Endothelial cell (in vitro differentiated cells): ENCODE data around the gene KPNA3. TPM values are rescaled to one million over a fixed set of nuclear protein-coding genes. Genes with fewer than 3 reads are reported as not detected.

ENCODE experiments used
- DNase-seq: peaks from one replicate; pipeline ENCODE4 v3.0.0; 2021; ENCODE audit warnings: low spot score
- H3K27ac Mint-ChIP-seq: one replicate; pipeline ENCODE4 v1.8.0; 2021; ENCODE audit warnings: mixed read lengths, inconsistent platforms; ENCODE audit not compliant: unreplicated experiment
- H3K27me3 Mint-ChIP-seq: one replicate; pipeline ENCODE4 v1.8.0; 2021; ENCODE audit warnings: mild to moderate bottlenecking, moderate library complexity, mixed read lengths, inconsistent platforms; ENCODE audit not compliant: unreplicated experiment
- H3K36me3 Mint-ChIP-seq: one replicate; pipeline ENCODE4 v1.8.0; 2021; ENCODE audit warnings: mild to moderate bottlenecking, low read depth, mixed read lengths, inconsistent platforms; ENCODE audit not compliant: unreplicated experiment
- H3K4me1 Mint-ChIP-seq: one replicate; pipeline ENCODE4 v1.8.0; 2021; ENCODE audit warnings: mild to moderate bottlenecking, mixed read lengths, inconsistent platforms; ENCODE audit not compliant: unreplicated experiment
- H3K4me3 Mint-ChIP-seq: one replicate; pipeline ENCODE4 v1.8.0; 2021; ENCODE audit warnings: mild to moderate bottlenecking, mixed read lengths, inconsistent platforms; ENCODE audit not compliant: unreplicated experiment
- H3K9me3 Mint-ChIP-seq: one replicate; pipeline ENCODE4 v1.8.0; 2021; ENCODE audit warnings: mixed read lengths, inconsistent platforms; ENCODE audit not compliant: unreplicated experiment
- total RNA-seq: library from RNA; stranded (reverse); fragmentation: NEBNext Ultra II Directional; extraction: Animal tissue kit (Norgen Biotek cat#: 25700); gene quantifications from one replicate; pipeline ENCODE4 v1.2.1, GENCODE V29; 2021; ENCODE audit not compliant: unreplicated experiment
- TF ChIP-seq, protein P1 (sequence below): fragments of 200-600 bp; sonication (generic); IDR thresholded peaks from one replicate; pipeline ENCODE4 v1.5.0; 2021; ENCODE audit warnings: antibody characterized with exemption; ENCODE audit not compliant: unreplicated experiment

The KPNA3 gene
- total RNA-seq, 1 donor from 2014 or later, result 50.3 TPM

DNA sequence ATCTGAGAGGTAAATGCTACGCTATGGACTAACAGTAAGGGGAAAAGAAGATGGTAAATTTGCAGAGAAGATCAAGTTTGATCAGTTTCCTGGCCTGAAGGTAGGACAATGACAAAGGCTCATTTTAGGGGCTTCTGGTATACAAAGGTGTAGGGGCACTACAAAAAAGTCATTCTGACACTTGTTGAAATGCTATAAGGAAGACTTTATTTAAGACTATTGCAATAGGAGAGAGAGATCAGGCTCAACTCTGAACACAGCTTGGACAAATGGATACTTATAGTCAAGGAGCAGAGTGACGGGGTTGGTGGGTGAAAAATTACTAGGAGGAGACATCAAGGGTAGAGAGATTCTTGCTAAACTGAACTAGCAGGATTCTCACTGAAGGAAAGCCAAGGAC, 37.2 kb upstream of the KPNA3 start:
- H3K36me3 Mint-ChIP-seq, result no peaks in the 10 kb centered on the region
- no peak for DNase-seq
- H3K27me3 Mint-ChIP-seq, result no peaks in the 10 kb centered on the region
- H3K9me3 Mint-ChIP-seq, result no peaks in the 10 kb centered on the region
- TF ChIP-seq, protein P1, sequence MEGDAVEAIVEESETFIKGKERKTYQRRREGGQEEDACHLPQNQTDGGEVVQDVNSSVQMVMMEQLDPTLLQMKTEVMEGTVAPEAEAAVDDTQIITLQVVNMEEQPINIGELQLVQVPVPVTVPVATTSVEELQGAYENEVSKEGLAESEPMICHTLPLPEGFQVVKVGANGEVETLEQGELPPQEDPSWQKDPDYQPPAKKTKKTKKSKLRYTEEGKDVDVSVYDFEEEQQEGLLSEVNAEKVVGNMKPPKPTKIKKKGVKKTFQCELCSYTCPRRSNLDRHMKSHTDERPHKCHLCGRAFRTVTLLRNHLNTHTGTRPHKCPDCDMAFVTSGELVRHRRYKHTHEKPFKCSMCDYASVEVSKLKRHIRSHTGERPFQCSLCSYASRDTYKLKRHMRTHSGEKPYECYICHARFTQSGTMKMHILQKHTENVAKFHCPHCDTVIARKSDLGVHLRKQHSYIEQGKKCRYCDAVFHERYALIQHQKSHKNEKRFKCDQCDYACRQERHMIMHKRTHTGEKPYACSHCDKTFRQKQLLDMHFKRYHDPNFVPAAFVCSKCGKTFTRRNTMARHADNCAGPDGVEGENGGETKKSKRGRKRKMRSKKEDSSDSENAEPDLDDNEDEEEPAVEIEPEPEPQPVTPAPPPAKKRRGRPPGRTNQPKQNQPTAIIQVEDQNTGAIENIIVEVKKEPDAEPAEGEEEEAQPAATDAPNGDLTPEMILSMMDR, result no peak
- no peaks in the 10 kb centered on the region for H3K4me1 Mint-ChIP-seq
- no peak overlapping the region for H3K27ac Mint-ChIP-seq
- no peak overlapping the region for H3K4me3 Mint-ChIP-seq

DNA sequence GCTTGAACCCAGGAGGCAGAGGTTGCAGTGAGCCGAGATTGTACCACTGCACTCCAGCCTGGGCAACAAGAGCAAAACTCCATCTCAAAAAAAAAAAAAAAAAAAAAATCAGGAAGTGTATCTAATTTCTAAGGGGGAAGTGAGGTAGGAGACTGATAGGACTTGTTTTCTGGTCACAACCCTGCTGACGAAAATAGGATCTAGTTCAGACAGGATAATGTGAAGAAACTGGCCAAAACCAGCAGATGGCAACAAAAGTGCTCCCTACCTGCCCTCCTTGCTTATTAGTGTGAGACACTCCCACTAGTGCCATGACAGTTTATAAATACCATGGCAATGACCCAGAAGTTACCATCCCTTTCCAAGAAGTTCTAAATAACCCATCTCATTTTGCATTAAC, 36.0 kb upstream of the KPNA3 start:
- no peaks in the 10 kb centered on the region for H3K27me3 Mint-ChIP-seq
- H3K27ac Mint-ChIP-seq, result no peak overlapping the region
- H3K36me3 Mint-ChIP-seq, result no peaks in the 10 kb centered on the region
- TF ChIP-seq, protein P1, result no peak
- no peak overlapping the region for H3K4me3 Mint-ChIP-seq
- H3K9me3 Mint-ChIP-seq, result no peaks in the 10 kb centered on the region
- DNase-seq, result no peak
- no peaks in the 10 kb centered on the region for H3K4me1 Mint-ChIP-seq

DNA sequence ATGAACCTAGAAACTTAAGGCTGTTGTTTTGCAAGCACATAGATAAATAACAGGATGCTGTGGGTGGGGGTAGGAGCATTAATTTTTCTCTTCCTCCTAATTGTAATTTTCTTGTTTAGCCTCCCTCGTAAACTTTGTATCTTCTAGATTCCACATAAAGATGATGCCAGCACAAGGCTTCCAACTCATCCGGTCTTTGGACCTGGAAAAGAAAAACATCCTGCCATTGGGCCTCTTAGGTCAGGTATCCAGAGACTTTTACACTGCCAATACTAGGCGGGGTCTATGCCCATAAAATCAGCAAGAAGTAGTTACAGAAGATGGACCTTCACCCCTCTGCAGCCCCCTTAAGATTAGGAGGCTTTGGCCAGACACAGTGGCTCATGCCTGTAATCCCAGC, 35.4 kb upstream of the KPNA3 start:
- Mint-ChIP-seq H3K36me3 (no peaks in the 10 kb centered on the region), H3K27ac (no peak overlapping the region), H3K9me3 (no peaks in the 10 kb centered on the region), H3K27me3 (no peaks in the 10 kb centered on the region), H3K4me1 (no peaks in the 10 kb centered on the region), H3K4me3 (no peak overlapping the region)
- TF ChIP-seq, protein P1, result no peak
- no peak for DNase-seq

DNA sequence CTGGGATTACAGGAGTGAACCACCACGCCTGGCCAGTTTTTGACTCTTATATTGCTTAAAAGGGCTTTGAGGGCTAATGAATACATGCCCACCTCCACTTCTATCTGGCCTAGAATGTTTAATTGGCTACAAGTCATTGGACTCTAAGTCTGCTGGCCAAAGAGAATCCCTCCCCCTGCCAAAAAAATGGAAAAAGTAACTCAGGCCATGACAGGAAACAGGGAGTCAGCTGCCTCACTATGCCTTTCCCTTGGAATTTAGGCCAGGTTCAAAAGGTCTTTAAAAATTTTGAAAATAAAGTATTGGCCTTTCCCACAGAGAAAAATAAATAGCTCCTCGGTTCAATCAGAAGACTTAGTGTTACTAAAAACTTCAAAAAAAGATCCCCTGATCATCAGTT, 34.9 kb upstream of the KPNA3 start:
- Mint-ChIP-seq H3K4me3 (no peak overlapping the region), H3K27ac (no peak overlapping the region), H3K4me1 (no peaks in the 10 kb centered on the region), H3K36me3 (no peaks in the 10 kb centered on the region), H3K9me3 (no peaks in the 10 kb centered on the region), H3K27me3 (no peaks in the 10 kb centered on the region)
- no peak for DNase-seq
- TF ChIP-seq, protein P1, result no peak

DNA sequence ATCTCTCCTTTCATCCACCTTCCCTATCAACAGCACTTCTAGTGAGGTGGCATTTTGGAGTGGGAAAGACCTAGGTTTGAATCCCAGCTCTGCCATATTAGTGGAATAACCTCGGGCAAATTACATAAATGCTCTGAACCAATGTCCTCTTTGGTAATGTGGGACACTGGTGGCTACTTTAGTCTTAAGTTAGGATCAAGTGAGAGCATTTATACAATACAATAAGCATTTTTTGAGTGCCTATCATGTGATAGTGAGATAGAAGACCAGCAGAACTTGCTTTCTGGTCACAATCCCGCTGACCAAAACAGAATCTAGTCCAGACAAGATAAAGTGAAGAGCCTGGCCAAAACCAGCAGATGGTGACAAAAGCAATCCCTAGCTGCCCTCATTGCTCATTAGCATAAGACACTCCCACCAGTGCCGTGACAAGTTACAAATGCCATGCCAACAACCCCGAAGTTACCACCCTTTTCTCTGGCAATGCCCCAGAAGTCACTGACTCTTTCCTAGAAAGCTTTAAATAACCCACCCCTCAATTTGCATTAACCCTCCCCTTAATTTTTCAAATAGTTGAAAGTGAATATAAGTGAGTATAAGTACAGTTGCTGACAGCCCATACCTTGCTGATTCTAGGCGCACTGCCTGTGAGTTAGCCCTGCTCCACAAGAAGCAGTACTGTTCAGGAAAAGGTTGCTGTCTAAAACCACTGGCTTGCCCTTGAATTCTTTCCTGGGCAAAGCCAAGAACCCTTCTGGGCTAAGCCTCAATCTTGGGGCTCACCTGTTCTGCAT, 28.9 kb upstream of the KPNA3 start:
- no peaks in the 10 kb centered on the region for H3K9me3 Mint-ChIP-seq
- H3K36me3 Mint-ChIP-seq, result no peaks in the 10 kb centered on the region
- TF ChIP-seq, protein P1, result no peak
- DNase-seq, result no peak
- H3K4me1 Mint-ChIP-seq, result no peaks in the 10 kb centered on the region
- no peak overlapping the region for H3K4me3 Mint-ChIP-seq
- peaks cover 2% of the 10 kb centered on the region for H3K27me3 Mint-ChIP-seq
- H3K27ac Mint-ChIP-seq, result no peak overlapping the region
